OCI-LY3 (cell line): ENCODE data around the gene ABCF3.

Experiments
- H2AFZ ChIP-seq: fragments of 200-600, 300-600 bp; shearing (Covaris generic); 2 replicates; pipeline ENCODE4 v1.6.0; 2014; ENCODE audit warnings: antibody characterized with exemption, low read depth, low read length
- H3K27ac ChIP-seq: fragments of 200-600, 300-600 bp; sonication (generic); 2 replicates; pipeline ENCODE4 v1.5.1; 2014; ENCODE audit warnings: mild to moderate bottlenecking, low read length, moderate library complexity, mixed read lengths
- H3K27me3 ChIP-seq: fragments of 200-600, 300-600 bp; sonication (generic); 2 replicates; pipeline ENCODE4 v1.6.1; 2014; ENCODE audit warnings: low read depth, low read length, mixed read lengths
- H3K36me3 ChIP-seq: fragments of 200-600, 300-600 bp; sonication (generic); replicated peaks from 2 replicates; pipeline ENCODE3; 2014; ENCODE audit warnings: low read depth, low read length, mixed read lengths
- H3K4me1 ChIP-seq: fragments of 300-600, 200-600 bp; sonication (generic); 2 replicates; pipeline ENCODE4 v1.6.1; 2014; ENCODE audit warnings: low read length, mixed read lengths
- H3K4me2 ChIP-seq: fragments of 200-600, 300-600 bp; sonication (generic); 2 replicates; pipeline ENCODE4 v1.6.1; 2014; ENCODE audit warnings: low read length, mixed read lengths
- H3K4me3 ChIP-seq: fragments of 300-600, 200-600 bp; sonication (generic); 2 replicates; pipeline ENCODE4 v1.5.1; 2014; ENCODE audit warnings: antibody characterized with exemption, mild to moderate bottlenecking, low read length, moderate library complexity
- H3K79me2 ChIP-seq: fragments of 300-600, 200-600 bp; shearing (Covaris generic); 2 replicates; pipeline ENCODE4 v1.6.1; 2014; ENCODE audit warnings: mild to moderate bottlenecking, low read length, mixed read lengths
- H3K9ac ChIP-seq: fragments of 300-600, 200-600 bp; shearing (Covaris generic); 2 replicates; pipeline ENCODE4 v1.6.0; 2014; ENCODE audit warnings: mild to moderate bottlenecking, low read length, moderate library complexity
- H3K9me3 ChIP-seq: fragments of 200-600, 300-600 bp; shearing (Covaris generic); 2 replicates; pipeline ENCODE4 v1.6.1; 2014; ENCODE audit warnings: low read length, mixed read lengths; ENCODE audit not compliant: insufficient read depth
- H4K20me1 ChIP-seq: fragments of 200-600, 300-600 bp; sonication (generic); 2 replicates; pipeline ENCODE4 v1.6.1; 2016; ENCODE audit warnings: low read length, mixed read lengths; ENCODE audit not compliant: insufficient read depth
- CTCF ChIP-seq: fragments of 200-600, 300-600 bp; sonication (generic); IDR thresholded peaks from 2 replicates; pipeline ENCODE4 v1.5.1; 2014; ENCODE audit warnings: antibody characterized with exemption, low read length, low read depth
- EZH2phosphoT487 ChIP-seq: fragments of 200-600 bp; shearing (Covaris generic); IDR thresholded peaks from 2 replicates; pipeline ENCODE4 v1.6.1; 2018; ENCODE audit warnings: antibody characterized with exemption, mixed run types, low read depth

ABCF3 gene

GRCh38 chr3:184177767-184178306 lies 8.2 kb upstream of the ABCF3 start:
- TF ChIP-seq EZH2phosphoT487 (no peak), CTCF (no peak)
- no peak overlapping the region for H3K4me3 ChIP-seq
- no peak overlapping the region for H3K4me2 ChIP-seq
- peaks cover 44% of the 10 kb centered on the region for H3K36me3 ChIP-seq
- H3K79me2 ChIP-seq: peaks cover 25% of the 10 kb centered on the region
- H4K20me1 ChIP-seq: no peaks in the 10 kb centered on the region
- H3K27me3 ChIP-seq: no peaks in the 10 kb centered on the region
- H3K9ac ChIP-seq: no peak overlapping the region
- H3K4me1 ChIP-seq: peaks cover 23% of the 10 kb centered on the region
- H3K27ac ChIP-seq: no peak overlapping the region
- H2AFZ ChIP-seq: no peak overlapping the region
- H3K9me3 ChIP-seq: no peaks in the 10 kb centered on the region

- H3K4me3 ChIP-seq: no peak overlapping the region
- no peak overlapping the region for H2AFZ ChIP-seq
- no peaks in the 10 kb centered on the region for H3K27me3 ChIP-seq
- no peaks in the 10 kb centered on the region for H4K20me1 ChIP-seq
- H3K79me2 ChIP-seq: peaks cover 25% of the 10 kb centered on the region
- H3K4me1 ChIP-seq: peaks cover 23% of the 10 kb centered on the region
- no peak overlapping the region for H3K27ac ChIP-seq
- no peak overlapping the region for H3K9ac ChIP-seq
- H3K4me2 ChIP-seq: no peak overlapping the region
- H3K9me3 ChIP-seq: no peaks in the 10 kb centered on the region
- peaks cover 44% of the 10 kb centered on the region for H3K36me3 ChIP-seq
- TF ChIP-seq EZH2phosphoT487 (no peak), CTCF (no peak)
Measured at GRCh38 chr3:184178521-184179138, 7.4 kb upstream of the ABCF3 start.

GRCh38 chr3:184180165-184180564 lies 5.8 kb upstream of the ABCF3 start:
- Histone ChIP-seq H2AFZ (no peak overlapping the region), H3K4me2 (no peak overlapping the region), H3K4me1 (peaks cover 23% of the 10 kb centered on the region), H3K36me3 (peaks cover 51% of the 10 kb centered on the region), H3K27ac (no peak overlapping the region), H3K27me3 (no peaks in the 10 kb centered on the region), H3K9ac (no peak overlapping the region), H3K4me3 (no peak overlapping the region), H3K79me2 (peaks cover 21% of the 10 kb centered on the region), H4K20me1 (no peaks in the 10 kb centered on the region), H3K9me3 (no peaks in the 10 kb centered on the region)
- no peak for TF ChIP-seq CTCF
- no peak for TF ChIP-seq EZH2phosphoT487

GRCh38 chr3:184181596-184181995 lies 4.4 kb upstream of the ABCF3 start:
- no peak overlapping the region for H3K4me2 ChIP-seq
- H2AFZ ChIP-seq: no peak overlapping the region
- peaks cover 51% of the 10 kb centered on the region for H3K36me3 ChIP-seq
- H3K4me1 ChIP-seq: peaks cover 17% of the 10 kb centered on the region
- no peak overlapping the region for H3K4me3 ChIP-seq
- no peak overlapping the region for H3K27ac ChIP-seq
- no peaks in the 10 kb centered on the region for H3K27me3 ChIP-seq
- H3K9me3 ChIP-seq: no peaks in the 10 kb centered on the region
- peaks cover 13% of the 10 kb centered on the region for H3K79me2 ChIP-seq
- no peaks in the 10 kb centered on the region; the same call in 1 of the 2 replicates for H4K20me1 ChIP-seq
- H3K9ac ChIP-seq: no peak overlapping the region
- TF ChIP-seq CTCF (no peak), EZH2phosphoT487 (no peak)
